Left ventricle myocardium inferior (tissue), 1 donor: ENCODE data around the gene DCTPP1. TPM values are rescaled to one million over a fixed set of nuclear protein-coding genes. Genes with fewer than 3 reads are reported as not detected.

Experiments used
- DNase-seq: peaks from one replicate; pipeline ENCODE4 v3.0.0-alpha.2; 2020
- H3K27ac ChIP-seq: fragments of 200-600 bp; replicated peaks from 2 replicates; pipeline ENCODE4 v1.8.0; 2021
- H3K27me3 ChIP-seq: fragments of 200-600 bp; 2 replicates; pipeline ENCODE4 v1.8.0; 2021; ENCODE audit warnings: low read depth
- H3K36me3 ChIP-seq: fragments of 200-600 bp; 2 replicates; pipeline ENCODE4 v1.8.0; 2021
- H3K4me1 ChIP-seq: fragments of 200-600 bp; 2 replicates; pipeline ENCODE4 v1.8.0; 2021
- H3K4me3 ChIP-seq: fragments of 200-600 bp; 2 replicates; pipeline ENCODE4 v1.8.0; 2021; ENCODE audit warnings: mild to moderate bottlenecking, moderate library complexity
- H3K9me3 ChIP-seq: fragments of 200-600 bp; replicated peaks from 2 replicates; pipeline ENCODE4 v1.8.0; 2021
- intact Hi-C: fragments of 100-400 bp; cut with micrococcal nuclease; formaldehyde crosslinking; loops from one replicate; pipeline ENCODE4 v1.11.0; 2022
- total RNA-seq: library from RNA; stranded (reverse); fragmentation: NEBNext Ultra II Directional; extraction: Animal tissue kit (Norgen Biotek cat#: 25700); gene quantifications from one replicate; pipeline ENCODE4 v1.2.1, GENCODE V29; 2021
- TF ChIP-seq, protein P1 (sequence below): fragments of 200-600 bp; IDR thresholded peaks from 2 replicates; pipeline ENCODE4 v1.8.0; 2021; ENCODE audit warnings: antibody characterized with exemption, mild to moderate bottlenecking, borderline replicate concordance
- donor health status: DM: no; HTN: yes; CAD: no; lungs with severe emphysema.

The DCTPP1 gene
- total RNA-seq, 1 donor from 2014 or later: 31.9 TPM

DNA sequence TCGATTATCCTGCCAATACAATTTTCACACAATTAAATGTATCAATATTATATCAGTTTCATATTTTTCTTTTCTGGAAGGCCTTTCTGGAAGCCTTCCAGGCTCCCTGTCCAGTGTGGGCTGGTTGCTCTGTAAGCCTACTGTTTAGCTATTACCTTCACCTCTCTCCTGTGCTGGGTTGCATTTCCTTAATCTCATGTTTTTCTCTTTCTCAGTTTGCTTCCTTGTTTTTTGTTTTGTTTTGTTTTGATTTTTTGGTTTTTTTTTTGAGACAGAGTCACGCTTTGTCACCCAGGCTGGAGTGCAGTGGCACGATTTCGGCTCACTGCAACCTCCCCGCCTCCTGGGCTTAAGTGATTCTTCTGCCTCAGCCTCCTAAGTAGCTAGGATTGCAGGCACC lies 9.0 kb upstream of the DCTPP1 start:
- H3K4me1 ChIP-seq: peaks cover 10% of the 10 kb centered on the region
- TF ChIP-seq, protein P1, sequence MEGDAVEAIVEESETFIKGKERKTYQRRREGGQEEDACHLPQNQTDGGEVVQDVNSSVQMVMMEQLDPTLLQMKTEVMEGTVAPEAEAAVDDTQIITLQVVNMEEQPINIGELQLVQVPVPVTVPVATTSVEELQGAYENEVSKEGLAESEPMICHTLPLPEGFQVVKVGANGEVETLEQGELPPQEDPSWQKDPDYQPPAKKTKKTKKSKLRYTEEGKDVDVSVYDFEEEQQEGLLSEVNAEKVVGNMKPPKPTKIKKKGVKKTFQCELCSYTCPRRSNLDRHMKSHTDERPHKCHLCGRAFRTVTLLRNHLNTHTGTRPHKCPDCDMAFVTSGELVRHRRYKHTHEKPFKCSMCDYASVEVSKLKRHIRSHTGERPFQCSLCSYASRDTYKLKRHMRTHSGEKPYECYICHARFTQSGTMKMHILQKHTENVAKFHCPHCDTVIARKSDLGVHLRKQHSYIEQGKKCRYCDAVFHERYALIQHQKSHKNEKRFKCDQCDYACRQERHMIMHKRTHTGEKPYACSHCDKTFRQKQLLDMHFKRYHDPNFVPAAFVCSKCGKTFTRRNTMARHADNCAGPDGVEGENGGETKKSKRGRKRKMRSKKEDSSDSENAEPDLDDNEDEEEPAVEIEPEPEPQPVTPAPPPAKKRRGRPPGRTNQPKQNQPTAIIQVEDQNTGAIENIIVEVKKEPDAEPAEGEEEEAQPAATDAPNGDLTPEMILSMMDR: no peak
- no peak overlapping the region for H3K4me3 ChIP-seq
- intact Hi-C loops: no loop called here
- no peaks in the 10 kb centered on the region for H3K27me3 ChIP-seq
- no peak overlapping the region for H3K27ac ChIP-seq
- H3K36me3 ChIP-seq: peaks cover 13% of the 10 kb centered on the region
- DNase-seq: no peak
- H3K9me3 ChIP-seq: no peaks in the 10 kb centered on the region

DNA sequence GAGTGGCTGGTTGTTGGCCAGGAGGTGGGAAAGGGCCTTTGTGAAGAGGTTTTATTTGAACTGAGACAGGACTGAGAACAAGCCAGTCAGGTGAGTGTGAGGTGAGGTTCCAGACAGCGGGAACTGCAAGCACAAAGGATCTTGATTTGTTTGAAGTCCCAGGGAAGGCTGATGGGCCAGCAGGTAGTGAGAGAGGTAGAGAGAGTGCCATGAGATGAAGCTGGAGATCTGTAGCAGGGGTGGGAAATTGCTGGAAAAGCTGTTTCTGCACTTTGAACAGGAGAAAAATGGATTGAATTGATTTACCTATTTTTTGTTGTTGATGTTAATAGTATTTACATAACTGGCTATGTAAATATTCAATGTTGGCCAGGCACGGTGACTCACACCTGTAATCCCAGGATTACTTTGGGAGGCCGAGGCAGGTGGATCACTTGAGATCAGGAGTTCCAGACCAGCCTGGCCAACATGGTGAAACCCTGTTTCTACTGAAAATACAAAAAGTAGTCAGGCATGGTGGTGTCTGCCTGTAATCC lies 7.7 kb upstream of the DCTPP1 start:
- intact Hi-C loops: no loop called here
- Histone ChIP-seq H3K27me3 (no peaks in the 10 kb centered on the region), H3K27ac (no peak overlapping the region), H3K36me3 (peaks cover under 1% of the 10 kb centered on the region), H3K9me3 (no peaks in the 10 kb centered on the region), H3K4me1 (no peaks in the 10 kb centered on the region), H3K4me3 (no peak overlapping the region)
- no peak for DNase-seq
- TF ChIP-seq, protein P1: no peak

DNA sequence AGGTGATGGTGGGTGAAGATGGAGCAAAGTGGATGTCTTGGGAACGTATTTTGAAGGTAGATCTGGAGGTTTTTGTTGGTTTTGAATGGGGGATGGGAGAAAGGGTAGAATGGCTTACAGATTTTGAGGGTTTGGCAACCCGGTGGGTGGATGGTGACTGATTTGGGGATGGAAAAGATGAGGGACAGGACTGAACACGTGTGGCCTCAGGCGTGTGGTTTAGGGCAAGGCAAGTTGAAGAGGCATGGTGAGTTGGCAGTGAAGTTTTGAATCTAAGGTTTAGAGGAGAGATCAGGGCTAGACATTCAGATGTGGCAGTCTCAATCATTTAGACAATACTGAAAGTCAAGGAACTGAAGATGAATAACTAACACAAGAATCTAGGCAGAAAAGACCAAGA lies 5.0 kb upstream of the DCTPP1 start:
- Histone ChIP-seq H3K36me3 (no peaks in the 10 kb centered on the region), H3K27ac (no peak overlapping the region), H3K9me3 (no peaks in the 10 kb centered on the region), H3K27me3 (no peaks in the 10 kb centered on the region), H3K4me3 (no peak overlapping the region), H3K4me1 (peaks cover 7% of the 10 kb centered on the region)
- DNase-seq: no peak
- intact Hi-C loops: no loop called here
- TF ChIP-seq, protein P1: no peak

DNA sequence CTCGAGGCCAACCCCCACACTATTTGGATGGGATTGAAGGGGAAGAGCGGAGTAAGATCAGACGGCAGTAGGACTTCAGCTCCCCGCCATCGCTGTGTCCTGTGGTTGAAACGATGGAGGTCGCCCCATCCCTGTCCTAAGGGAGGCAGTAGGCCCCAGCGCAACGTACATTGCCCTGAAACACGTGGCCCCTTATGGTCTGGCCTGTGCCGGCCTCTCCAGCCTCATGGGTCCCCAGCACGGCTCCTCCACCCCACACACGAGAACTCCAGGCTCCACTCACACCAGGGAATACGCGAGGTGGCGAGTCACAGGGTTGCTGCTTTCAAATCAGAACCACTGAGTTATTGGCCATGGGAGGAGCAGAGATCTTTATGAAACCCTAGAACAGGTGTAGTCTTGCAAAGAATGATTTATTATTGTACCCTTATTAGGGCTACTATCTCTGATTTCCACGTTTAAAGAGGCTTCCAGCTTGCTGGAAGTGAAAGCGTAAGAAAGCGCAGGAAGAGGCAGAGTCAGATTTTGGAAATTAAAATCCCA lies 669 bp upstream of the DCTPP1 start:
- H3K4me1 ChIP-seq: peaks cover 20% of the 10 kb centered on the region
- peak overlapping the region; percentile 88 for H3K4me3 ChIP-seq
- TF ChIP-seq, protein P1: no peak
- peak overlapping the region; percentile 82 for H3K27ac ChIP-seq
- peaks cover 10% of the 10 kb centered on the region for H3K36me3 ChIP-seq
- intact Hi-C loops: no loop called here
- peak; percentile 22 for DNase-seq
- H3K27me3 ChIP-seq: no peaks in the 10 kb centered on the region
- H3K9me3 ChIP-seq: no peaks in the 10 kb centered on the region

DNA sequence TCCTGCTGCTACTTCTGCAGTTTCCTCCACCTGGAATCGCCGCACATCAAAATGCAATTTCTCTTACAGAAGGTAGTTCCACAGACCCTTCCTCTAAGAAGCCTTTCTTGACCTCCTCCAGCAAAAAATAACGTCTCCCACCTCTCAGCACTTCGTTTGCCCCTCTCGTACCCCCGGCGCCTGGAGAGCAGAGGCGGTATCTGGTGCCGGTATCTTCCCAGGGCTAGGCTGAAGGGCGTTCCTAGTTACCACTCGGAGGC lies 482 bp downstream of the DCTPP1 start:
- intact Hi-C loops: no loop called here

More for the DNA sequence above, 482 bp downstream of the DCTPP1 start:
- H3K27ac ChIP-seq: peak overlapping the region; percentile 82
- H3K4me1 ChIP-seq: peaks cover 20% of the 10 kb centered on the region
- no peaks in the 10 kb centered on the region for H3K27me3 ChIP-seq
- no peaks in the 10 kb centered on the region for H3K9me3 ChIP-seq
- H3K4me3 ChIP-seq: peak overlapping the region; percentile 88
- DNase-seq: no peak
- peaks cover 15% of the 10 kb centered on the region for H3K36me3 ChIP-seq
- TF ChIP-seq, protein P1: no peak
